Activated T-cell treated with anti-CD3 and anti-CD28 coated beads, Interleukin-2, amount 50 U/mL, for 4 hours (primary cell): ENCODE measurements around the gene IPO11. TPM values are rescaled to one million over a fixed set of nuclear protein-coding genes. Genes with fewer than 3 reads are reported as not detected.
"Not testable (repeated sequence)": the region's sequence is repeated elsewhere in the genome, so short reads cannot be mapped to it uniquely, and the experiment has no call there.

Experiments used
- ATAC-seq, 2 donors: fragments of 200-7000 bp; cut with Tn5 transposase; one replicate each; pipeline ENCODE4 v1.10.0; 2021
- DNase-seq: peaks from one replicate; pipeline ENCODE4 v3.0.0-alpha.2; 2020
- H3K27me3 Mint-ChIP-seq: one replicate; pipeline ENCODE4 v1.8.0; 2021; ENCODE audit warnings: low read depth, mixed read lengths
- H3K36me3 Mint-ChIP-seq: one replicate; pipeline ENCODE4 v1.8.0; 2022; ENCODE audit warnings: mixed read lengths; ENCODE audit not compliant: insufficient read depth
- H3K4me1 Mint-ChIP-seq: one replicate; pipeline ENCODE4 v1.8.0; 2021; ENCODE audit warnings: low read depth, mixed read lengths
- H3K4me3 Mint-ChIP-seq: one replicate; pipeline ENCODE4 v1.8.0; 2021; ENCODE audit warnings: mild to moderate bottlenecking, moderate library complexity, mixed read lengths
- H3K9me3 Mint-ChIP-seq: one replicate; pipeline ENCODE4 v1.8.0; 2021; ENCODE audit warnings: mixed read lengths
- total RNA-seq, 3 donors: library from RNA; stranded (reverse); gene quantifications; one replicate each; pipeline ENCODE4 v1.2.1, GENCODE V29; 2021

Gene IPO11
- total RNA-seq, 3 donors from 2014 or later: 56.1 to 70.4 (median 60.5) TPM

DNA sequence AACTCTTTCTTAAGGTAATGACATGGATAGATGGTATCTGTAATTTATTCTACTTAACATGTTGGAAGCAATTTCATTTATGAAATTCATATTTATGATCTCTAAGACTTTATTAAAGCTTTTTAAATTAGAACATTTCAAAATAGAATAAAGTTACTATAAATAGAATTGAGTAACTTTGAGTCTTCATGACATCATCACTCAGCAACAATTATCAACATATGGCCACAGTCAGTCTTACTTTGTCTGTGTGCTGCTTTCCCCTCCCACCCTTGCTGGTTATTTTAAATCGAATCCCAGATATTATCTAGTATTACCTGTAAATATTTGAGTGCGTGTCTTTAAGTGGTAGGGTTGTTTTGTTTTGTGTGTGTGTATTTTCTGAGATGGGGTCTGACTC lies 65.2 kb downstream of the IPO11 start:
- H3K4me1 Mint-ChIP-seq: no peaks in the 10 kb centered on the region
- no peak for ATAC-seq
- peaks cover 30% of the 10 kb centered on the region for H3K36me3 Mint-ChIP-seq
- no peak overlapping the region for H3K4me3 Mint-ChIP-seq
- H3K9me3 Mint-ChIP-seq: no peaks in the 10 kb centered on the region
- no peak for DNase-seq
- H3K27me3 Mint-ChIP-seq: no peaks in the 10 kb centered on the region

DNA sequence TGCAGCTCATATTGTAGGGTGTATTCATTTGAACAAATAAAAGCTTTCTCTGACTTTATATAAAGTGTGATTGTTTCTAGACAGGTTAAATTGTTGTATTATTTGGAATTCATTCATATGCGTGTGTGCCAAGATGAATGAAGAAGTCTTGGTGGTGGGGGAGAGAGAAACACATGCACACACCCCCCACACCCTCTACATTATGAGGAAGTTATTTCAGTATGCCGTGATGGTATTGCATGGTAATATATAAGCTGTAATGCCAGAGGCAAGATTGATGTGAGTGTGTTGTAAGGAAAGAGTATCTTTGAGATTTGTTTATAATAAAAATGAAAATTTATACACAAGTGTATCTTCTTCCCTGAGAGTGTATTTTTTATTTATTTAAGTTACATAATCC lies 71.0 kb downstream of the IPO11 start:
- Mint-ChIP-seq H3K4me3 (no peak overlapping the region), H3K4me1 (no peaks in the 10 kb centered on the region), H3K27me3 (no peaks in the 10 kb centered on the region), H3K36me3 (peaks cover 48% of the 10 kb centered on the region), H3K9me3 (no peaks in the 10 kb centered on the region)
- DNase-seq (no peak), ATAC-seq (no peak)

DNA sequence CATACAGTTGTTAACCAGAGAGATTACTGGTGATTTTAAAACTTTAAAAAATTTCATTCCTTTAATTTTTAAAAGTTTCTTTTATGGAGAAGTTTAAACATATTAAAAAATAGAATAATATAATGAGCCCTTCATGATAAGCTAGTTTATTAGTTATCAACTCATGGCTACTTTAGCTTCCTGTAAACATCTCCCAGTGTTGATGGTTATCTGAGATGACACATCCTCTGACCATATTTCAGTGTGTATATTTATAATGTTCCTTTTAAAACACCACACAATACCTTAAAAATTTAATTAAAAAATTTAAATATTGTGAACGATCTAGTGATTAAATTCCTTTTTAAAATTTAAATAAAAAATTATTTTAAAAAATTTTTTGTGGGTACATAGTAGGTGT lies 74.1 kb downstream of the IPO11 start:
- Mint-ChIP-seq H3K4me3 (no peak overlapping the region), H3K36me3 (peaks cover 34% of the 10 kb centered on the region), H3K9me3 (no peaks in the 10 kb centered on the region), H3K4me1 (no peaks in the 10 kb centered on the region), H3K27me3 (no peaks in the 10 kb centered on the region)
- ATAC-seq: no peak
- no peak for DNase-seq

DNA sequence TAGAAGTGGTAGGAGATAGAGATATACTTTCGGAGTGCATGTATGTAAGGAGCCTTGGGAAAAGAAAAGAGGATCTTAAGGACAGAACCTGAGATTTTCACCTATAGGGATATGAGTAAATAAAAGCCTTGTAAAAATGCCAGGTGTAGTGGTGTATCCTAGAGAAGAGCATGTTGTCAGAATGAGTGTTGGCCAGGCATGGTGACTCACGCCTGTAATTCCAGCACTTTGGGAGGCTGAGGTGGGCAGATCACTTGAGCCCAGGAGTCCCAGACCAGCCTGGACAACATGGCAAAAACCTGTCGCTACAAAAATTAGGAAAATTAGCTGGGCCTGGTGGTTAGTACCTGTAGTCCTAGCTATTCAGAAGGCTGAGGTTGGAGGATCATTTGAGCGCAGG lies 76.0 kb downstream of the IPO11 start:
- no peaks in the 10 kb centered on the region for H3K4me1 Mint-ChIP-seq
- no peak for DNase-seq
- ATAC-seq: no peak
- no peaks in the 10 kb centered on the region for H3K27me3 Mint-ChIP-seq
- no peaks in the 10 kb centered on the region for H3K9me3 Mint-ChIP-seq
- H3K4me3 Mint-ChIP-seq: no peak overlapping the region
- peaks cover 32% of the 10 kb centered on the region for H3K36me3 Mint-ChIP-seq

DNA sequence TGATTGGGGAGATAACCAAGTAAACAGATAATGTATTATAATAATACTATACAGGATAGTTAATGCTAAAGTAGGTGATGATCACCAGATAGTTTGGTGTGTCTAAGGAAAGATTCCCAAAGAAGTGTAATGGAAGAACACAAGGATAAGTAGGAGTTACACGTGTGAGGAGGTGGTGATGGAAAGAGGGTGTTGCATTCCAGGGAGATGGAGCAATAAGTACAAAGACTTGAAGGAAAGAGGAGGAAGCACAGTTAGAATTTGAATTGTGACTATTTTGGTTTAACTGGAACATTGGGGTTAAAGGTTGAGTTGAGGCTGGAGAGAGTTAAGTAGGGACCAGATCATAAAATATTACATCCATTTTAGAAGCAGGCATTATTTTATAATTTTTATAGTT lies 76.9 kb downstream of the IPO11 start:
- H3K36me3 Mint-ChIP-seq: peaks cover 25% of the 10 kb centered on the region
- no peaks in the 10 kb centered on the region for H3K4me1 Mint-ChIP-seq
- ATAC-seq: no peak
- H3K4me3 Mint-ChIP-seq: no peak overlapping the region
- DNase-seq: no peak
- no peaks in the 10 kb centered on the region for H3K9me3 Mint-ChIP-seq
- no peaks in the 10 kb centered on the region for H3K27me3 Mint-ChIP-seq

DNA sequence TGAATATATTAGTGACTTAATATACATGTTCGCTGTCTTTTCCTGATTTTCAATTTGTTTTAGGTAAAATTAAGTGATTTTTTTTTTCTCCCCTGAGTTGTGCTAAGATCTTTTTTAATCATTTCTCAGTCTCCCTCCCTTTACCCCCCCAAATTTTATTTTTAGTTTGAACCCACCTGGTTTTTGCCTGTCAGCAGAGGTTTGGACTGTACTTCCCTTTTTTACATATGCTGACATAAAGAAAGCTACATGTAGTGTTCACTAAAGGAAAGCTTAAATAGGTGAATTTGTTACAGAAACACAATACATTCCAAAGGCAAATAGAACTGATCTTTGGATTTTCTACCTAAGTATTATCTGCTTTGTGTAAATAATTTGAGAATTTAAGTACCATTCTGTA lies 82.2 kb downstream of the IPO11 start:
- Mint-ChIP-seq H3K9me3 (no peaks in the 10 kb centered on the region), H3K4me1 (no peaks in the 10 kb centered on the region), H3K4me3 (no peak overlapping the region), H3K27me3 (no peaks in the 10 kb centered on the region), H3K36me3 (peaks cover 26% of the 10 kb centered on the region)
- DNase-seq (no peak), ATAC-seq (no peak)

DNA sequence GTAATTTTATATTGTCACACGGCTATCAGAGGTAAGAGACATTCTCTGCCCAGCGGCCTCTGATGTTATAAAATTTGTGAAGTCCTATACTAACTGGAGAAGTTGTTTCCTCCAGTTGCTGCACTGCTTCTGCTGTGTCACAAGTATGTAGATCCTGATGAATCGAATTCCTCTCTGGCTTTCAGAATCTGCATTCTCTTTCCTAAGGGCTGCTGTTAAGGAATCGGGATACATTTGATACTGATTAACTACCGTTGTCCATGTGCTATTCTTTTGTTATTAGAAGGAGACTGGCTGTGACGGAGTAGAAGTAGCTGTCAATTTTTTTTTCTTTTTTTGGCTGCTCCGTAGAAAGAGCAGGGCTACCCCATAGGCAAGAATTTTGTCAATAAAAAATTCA lies 84.3 kb downstream of the IPO11 start:
- Mint-ChIP-seq H3K4me3 (no peak overlapping the region), H3K36me3 (peaks cover 31% of the 10 kb centered on the region)
- DNase-seq: no peak

DNA sequence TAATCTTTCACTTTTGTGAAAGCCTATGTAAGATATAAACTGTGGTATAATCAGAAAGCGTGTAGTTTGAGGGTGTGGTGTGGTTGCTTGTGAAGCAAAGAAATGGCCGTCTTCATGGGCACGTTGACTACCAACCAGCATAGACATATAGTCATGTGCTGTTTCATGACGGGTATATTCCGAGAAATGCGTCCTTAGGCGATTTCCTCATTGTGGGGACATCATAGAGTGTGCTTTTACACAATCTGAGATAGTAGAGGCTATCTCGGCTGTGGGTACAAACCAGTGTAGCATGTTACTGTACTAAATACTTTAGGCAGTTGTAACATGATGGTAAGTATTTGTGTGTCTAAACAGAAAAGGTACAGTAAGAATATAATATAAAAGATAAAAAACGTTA lies 86.4 kb downstream of the IPO11 start:
- Mint-ChIP-seq H3K4me1 (no peaks in the 10 kb centered on the region), H3K27me3 (no peaks in the 10 kb centered on the region), H3K9me3 (no peaks in the 10 kb centered on the region), H3K36me3 (peaks cover 36% of the 10 kb centered on the region), H3K4me3 (no peak overlapping the region)
- no peak for ATAC-seq
- no peak for DNase-seq

More for the DNA sequence above, 84.3 kb downstream of the IPO11 start:
- Mint-ChIP-seq H3K9me3 (no peaks in the 10 kb centered on the region), H3K27me3 (no peaks in the 10 kb centered on the region), H3K4me1 (no peaks in the 10 kb centered on the region)
- no peak for ATAC-seq

DNA sequence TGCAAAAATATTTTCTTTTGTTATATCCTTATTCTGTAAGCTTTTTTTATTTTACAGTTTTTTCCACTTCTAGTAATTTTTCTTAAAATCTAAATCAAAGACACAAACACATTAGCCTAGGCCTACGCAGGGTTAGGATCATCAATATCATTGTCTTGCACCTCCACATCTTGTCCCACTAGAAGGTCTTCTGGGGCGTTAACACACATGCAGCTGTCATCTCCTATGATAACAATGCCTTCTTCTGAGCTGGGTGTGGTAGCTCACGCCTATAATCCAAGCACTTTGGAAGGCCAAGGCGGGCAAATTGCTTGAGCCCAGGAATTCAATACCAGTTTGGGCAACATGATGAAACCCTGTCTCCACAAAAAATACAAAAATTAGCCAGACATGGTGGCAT lies 87.2 kb downstream of the IPO11 start:
- no peak for ATAC-seq
- no peaks in the 10 kb centered on the region for H3K27me3 Mint-ChIP-seq
- peaks cover 33% of the 10 kb centered on the region for H3K36me3 Mint-ChIP-seq
- no peaks in the 10 kb centered on the region for H3K9me3 Mint-ChIP-seq
- no peak overlapping the region for H3K4me3 Mint-ChIP-seq
- no peaks in the 10 kb centered on the region for H3K4me1 Mint-ChIP-seq
- DNase-seq: no peak

DNA sequence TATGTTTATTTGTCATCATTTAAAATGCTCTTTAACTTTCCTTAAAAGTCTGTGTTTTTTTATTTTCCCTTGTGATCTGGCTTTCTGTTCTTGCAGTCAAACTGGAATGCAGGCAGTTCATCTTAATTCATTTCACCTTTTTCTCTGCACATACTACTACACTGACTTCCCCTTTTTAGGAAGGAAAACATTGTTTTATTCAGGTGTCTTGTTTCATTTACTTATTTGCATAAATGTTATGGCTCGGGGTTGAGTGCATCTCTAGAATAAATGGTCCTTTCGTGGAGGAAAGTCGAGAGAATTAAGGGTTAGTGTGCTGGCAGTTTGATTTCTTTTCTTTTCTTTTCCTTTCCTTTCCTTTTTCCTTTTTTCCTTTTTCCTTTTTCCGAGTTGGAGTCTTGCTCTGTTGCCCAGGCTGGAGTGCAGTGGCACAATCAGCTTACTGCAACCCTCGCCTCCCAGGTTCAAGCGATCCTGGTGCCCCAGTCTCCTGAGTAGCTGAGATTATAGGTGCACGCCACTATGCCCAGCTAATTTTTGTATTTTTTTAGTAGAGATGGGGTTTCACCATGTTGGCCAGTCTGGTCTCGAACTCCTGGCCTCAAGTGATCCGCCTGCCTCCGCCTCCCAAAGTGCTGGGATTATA lies 90.0 kb downstream of the IPO11 start:
- ATAC-seq: no peak
- Mint-ChIP-seq H3K4me1 (no peaks in the 10 kb centered on the region), H3K9me3 (no peaks in the 10 kb centered on the region), H3K4me3 (no peak overlapping the region), H3K27me3 (no peaks in the 10 kb centered on the region), H3K36me3 (peaks cover 44% of the 10 kb centered on the region)
- DNase-seq: no peak

DNA sequence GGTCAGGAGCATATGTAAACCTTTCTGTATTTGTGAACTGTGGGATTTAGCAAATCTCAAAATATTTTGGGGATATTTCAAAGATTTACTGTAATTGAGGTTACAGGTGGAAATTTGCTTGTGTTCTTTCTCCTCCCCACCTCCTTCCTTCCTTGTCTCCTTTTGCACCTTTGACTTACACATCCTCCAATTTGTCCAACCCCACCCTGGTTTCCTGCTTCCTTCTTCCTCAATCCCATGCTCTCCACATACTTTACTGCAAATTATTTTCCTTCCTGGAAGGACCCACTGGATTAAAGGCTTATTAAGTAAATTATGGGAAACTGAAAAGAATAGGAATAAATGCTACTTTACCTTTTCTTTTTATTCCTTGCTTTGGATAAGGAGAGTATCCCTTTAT lies 91.6 kb downstream of the IPO11 start:
- ATAC-seq (no peak), DNase-seq (no peak)
- H3K36me3 Mint-ChIP-seq: peaks cover 45% of the 10 kb centered on the region
- H3K4me3 Mint-ChIP-seq: no peak overlapping the region
- no peaks in the 10 kb centered on the region for H3K4me1 Mint-ChIP-seq
- H3K27me3 Mint-ChIP-seq: no peaks in the 10 kb centered on the region
- H3K9me3 Mint-ChIP-seq: no peaks in the 10 kb centered on the region

DNA sequence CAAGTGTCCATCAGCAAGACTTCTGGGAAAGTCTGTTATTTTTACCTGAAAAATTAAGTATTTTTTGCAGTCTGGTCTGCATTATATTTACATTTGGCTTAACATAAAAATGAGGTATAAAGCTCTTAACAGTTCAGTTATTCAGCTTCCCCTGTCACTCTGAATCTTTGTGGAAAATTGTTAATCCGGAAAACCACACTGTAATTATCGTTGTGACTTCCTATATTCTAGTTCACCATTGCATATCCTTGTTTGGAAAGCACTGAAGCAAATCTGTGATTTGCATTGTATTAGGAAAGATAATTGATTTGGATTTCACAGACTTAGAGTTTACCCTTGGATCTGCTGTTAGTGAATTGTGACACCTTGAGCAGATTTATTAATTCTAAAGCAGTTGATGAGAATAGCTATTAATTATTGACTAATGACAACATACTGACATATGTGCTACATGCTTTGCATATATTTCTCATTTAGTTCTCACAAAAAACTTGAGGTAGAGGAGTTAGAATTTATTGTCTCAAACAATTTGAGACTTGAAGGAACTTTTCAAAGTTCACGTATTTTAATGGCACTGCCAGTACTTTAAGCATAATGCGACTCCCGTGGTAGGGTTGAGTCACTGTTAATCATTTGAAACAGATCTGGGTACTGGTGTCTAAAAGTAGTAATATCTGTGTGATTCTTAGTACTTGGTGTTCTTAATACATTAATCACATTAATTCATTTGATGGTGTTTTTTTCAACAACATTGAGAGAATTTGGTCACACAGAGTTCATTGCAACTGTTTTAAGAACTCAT lies 94.3 kb downstream of the IPO11 start:
- H3K36me3 Mint-ChIP-seq: peaks cover 46% of the 10 kb centered on the region
- no peak overlapping the region for H3K4me3 Mint-ChIP-seq
- H3K4me1 Mint-ChIP-seq: no peaks in the 10 kb centered on the region
- H3K9me3 Mint-ChIP-seq: no peaks in the 10 kb centered on the region
- H3K27me3 Mint-ChIP-seq: no peaks in the 10 kb centered on the region
- DNase-seq (no peak), ATAC-seq (no peak)

DNA sequence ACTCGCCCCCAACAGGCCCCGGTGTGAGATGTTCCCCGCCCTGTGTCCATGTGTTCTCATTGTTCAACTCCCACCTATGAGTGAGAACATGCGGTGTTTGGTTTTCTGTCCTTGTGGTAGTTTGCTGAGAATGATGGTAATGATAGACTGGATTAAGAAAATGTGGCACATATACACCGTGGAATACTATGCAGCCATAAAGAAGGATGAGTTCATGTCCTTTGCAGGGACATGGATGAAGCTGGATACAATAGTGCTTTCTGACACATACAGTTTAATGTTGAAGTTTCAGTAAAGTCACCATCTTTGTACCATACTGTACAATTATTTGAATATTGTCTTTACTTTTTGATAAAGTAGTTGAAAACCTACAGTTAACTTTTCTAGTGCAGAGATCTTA lies 96.2 kb downstream of the IPO11 start:
- peaks cover 38% of the 10 kb centered on the region for H3K36me3 Mint-ChIP-seq
- not testable (repeated sequence) for H3K4me1 Mint-ChIP-seq, H3K9me3 Mint-ChIP-seq, H3K27me3 Mint-ChIP-seq, ATAC-seq, DNase-seq, H3K4me3 Mint-ChIP-seq

DNA sequence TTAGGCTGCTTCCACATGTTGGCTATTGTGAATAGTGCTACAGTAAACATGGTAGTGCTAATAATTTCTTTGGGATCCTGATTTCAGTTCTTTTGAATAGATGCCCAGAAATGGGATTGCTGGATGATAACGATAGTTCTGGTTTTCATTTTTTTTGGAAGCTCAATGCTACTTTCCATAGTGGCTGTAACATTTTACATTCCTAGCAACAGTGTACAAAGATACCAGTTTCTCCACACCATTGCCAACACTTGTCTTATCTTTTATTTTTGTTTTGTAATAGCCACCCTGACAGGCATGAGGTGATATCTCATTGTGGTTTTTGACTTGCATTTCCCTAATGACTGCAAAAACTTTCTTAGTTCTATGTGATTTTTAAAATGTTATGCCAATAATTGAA lies 97.2 kb downstream of the IPO11 start:
- Mint-ChIP-seq H3K9me3 (no peaks in the 10 kb centered on the region), H3K27me3 (no peaks in the 10 kb centered on the region), H3K4me3 (no peak overlapping the region), H3K4me1 (no peaks in the 10 kb centered on the region), H3K36me3 (peaks cover 36% of the 10 kb centered on the region)
- no peak for DNase-seq
- ATAC-seq: no peak

DNA sequence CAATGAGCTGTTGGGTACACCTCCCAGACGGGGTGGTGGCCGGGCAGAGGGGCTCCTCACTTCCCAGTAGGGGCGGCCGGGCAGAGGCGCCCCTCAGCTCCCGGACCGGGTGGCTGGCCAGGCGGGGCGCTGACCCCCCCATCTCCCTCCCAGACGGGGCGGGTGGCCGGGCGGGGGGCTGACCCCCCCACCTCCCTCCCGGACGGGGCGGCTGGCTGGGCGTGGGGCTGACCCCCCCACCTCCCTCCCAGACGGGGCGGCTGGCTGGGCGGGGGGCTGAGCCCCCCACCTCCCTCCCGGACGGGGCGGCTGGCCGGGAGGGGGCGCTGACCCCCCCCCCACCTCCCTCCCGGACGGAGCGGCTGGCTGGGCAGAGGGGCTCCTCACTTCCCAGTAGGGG lies 100.5 kb downstream of the IPO11 start:
- H3K4me1 Mint-ChIP-seq, H3K4me3 Mint-ChIP-seq, H3K27me3 Mint-ChIP-seq, ATAC-seq, H3K9me3 Mint-ChIP-seq, DNase-seq: not testable (repeated sequence)
- peaks cover 28% of the 10 kb centered on the region for H3K36me3 Mint-ChIP-seq
